Measurements from ENCODE around the gene TBC1D24.
"Not testable (repeated sequence)": the region's sequence is repeated elsewhere in the genome, so short reads cannot be mapped to it uniquely, and the experiment has no call there.

TBC1D24 gene

GRCh38 chr16:2474877-2475412, at the start of gene TBC1D24:
TSS of gene TBC1D24 (plus strand) at chr16:2475127. CDS start at chr16:2496149, 21,022 bp downstream.
- DNase-seq (ENCODE audit: low spot score): peak; percentile 88

DNA sequence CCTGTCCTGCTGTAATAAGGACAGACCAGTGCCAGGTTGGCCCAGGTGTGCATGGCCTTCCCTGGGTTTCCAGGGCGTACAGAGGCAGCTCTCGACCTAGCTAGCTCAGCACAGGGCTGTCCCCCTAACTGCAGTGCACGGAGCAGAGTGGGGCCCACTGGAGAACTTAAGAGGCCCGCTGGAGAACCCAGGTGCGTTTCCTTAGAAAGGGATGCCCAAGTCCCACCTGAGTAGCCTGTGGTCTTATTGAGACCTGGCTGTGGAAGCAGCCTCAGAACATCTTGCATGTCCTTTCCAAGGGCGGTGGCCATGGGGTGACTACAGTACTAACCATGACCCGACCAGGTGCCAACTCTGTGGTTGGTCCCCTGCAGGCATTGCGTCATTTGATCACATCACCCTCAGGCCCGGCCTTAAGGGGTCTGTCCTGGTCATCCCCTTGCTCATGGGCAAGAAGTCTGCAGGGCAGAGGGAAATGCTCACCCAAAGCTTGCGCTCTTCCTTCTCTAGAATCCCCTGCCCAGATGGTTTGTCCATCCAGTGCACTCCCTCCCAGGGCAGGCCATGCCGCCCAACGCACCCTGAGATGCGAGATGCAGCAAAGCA, 49.0 kb upstream of the TBC1D24 start:
- no peak for DNase-seq (ENCODE audit: low spot score)

DNA sequence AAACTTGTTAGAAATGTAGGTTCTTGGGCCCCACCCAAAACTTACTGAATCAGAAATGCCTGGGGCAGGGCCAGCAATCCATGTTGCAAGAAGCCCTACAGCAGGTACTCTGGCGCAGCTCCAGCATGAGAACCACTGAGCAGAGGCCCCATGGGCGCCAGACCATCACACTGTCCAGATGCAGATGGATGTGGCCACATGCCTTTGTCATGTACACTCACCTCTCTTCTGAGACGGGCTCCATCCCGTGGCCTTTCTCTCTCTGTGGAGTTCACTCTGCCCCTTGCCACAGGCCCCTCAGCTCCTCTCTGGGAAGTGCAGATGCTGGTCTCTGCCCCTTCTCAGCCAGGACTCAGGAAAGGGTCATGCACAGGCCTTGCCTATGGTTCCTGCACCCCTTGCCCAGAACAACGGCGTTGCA, 48.0 kb upstream of the TBC1D24 start:
- peak; percentile 68 for DNase-seq (ENCODE audit: low spot score)

DNA sequence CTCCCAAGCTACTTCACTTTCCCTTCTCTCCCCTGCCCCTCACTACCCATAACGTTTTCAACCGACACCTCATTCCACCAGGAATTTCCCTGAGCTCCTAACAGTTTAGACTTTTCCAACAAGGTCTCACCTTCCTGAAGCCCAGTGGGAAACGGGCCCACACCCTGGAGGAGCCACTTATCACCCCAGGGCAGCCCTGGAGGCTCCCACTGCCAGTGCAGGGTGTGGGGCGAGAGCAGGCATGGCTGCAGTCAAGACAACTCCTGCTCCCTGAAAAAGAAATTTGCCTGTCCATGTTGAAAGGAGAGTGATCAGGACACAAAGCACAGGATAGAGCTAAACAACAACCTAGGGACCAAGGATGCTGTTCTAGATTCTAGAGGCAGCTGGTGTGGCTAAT, 47.4 kb upstream of the TBC1D24 start:
- DNase-seq (ENCODE audit: low spot score): no peak

DNA sequence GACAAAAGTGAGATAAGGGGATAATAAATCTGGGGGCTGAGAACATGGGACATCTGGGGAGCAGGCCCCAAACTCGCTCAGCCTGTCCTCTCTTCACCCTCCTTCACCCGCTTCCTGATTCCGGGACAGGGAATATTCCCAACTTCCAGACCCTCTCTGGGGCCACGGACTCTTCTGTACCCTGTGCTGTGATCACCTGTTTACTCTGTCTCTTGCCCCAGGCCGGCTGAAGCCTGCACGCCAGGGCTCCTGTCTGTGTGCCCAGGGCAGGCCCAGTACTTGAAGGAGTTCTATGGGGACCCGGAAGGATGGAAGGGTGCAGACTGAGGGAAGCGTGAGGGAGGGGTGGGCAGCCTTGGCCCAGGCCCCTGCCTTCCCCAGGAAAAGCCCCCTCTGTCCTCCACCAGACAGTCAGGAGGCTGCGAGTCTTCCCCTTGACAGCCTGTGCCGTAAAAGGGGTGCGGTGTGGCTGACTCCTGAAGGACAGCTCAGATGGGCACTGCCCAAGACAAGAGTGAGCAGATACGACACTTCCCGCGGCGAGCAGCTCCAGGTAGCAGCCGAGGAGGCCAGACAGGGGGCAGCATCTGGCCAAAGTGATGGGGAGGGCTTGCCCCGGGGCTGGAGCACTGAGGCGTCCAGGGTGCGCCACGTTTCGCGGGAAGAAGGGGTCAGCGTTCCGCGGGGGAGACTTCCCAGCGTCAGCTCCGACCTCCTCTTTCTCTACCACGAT, 46.7 kb upstream of the TBC1D24 start:
- DNase-seq (ENCODE audit: low spot score): peak; percentile 56

- DNase-seq (ENCODE audit: low spot score): no peak
These were observed 46.2 kb upstream of the TBC1D24 start for GRCh38 chr16:2428784-2429033.

- peak; percentile 96 for DNase-seq (ENCODE audit: low spot score)
These were observed 45.7 kb upstream of the TBC1D24 start, which contains the start of gene CCNF for GRCh38 chr16:2429034-2429770. TSS of gene CCNF (plus strand) at chr16:2429447. CDS start at chr16:2429482, 35 bp downstream.

- DNase-seq (ENCODE audit: low spot score): peak; percentile 26
These were observed 44.9 kb upstream of the TBC1D24 start for GRCh38 chr16:2429771-2430663.

GRCh38 chr16:2432286-2432685, 42.6 kb upstream of the TBC1D24 start:
- no peak for DNase-seq (ENCODE audit: low spot score)

GRCh38 chr16:2432801-2433505, 42.0 kb upstream of the TBC1D24 start:
- peak; percentile 37 for DNase-seq (ENCODE audit: low spot score)

GRCh38 chr16:2435236-2435635, 39.7 kb upstream of the TBC1D24 start:
- DNase-seq (ENCODE audit: low spot score): not testable (repeated sequence)

DNA sequence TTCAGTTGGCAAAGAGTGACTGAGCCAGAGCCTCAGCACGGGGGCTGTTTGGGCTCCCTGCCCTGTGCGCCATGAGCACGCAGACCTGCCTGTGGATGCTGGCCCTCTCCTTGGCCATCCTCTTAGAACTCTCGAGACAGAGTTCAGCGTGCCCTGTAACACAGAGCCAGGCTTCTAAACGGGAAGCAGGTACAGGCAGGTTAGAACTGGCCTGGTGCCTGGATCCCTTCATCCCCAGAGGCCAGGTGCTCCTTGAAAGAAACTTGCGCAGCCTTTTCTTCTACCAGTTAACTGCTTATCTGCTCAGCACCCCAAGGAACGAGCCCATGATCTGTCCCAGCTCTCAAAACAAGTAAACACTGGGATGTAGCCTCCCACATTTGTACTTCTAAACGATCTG, 38.8 kb upstream of the TBC1D24 start:
- no peak for DNase-seq (ENCODE audit: low spot score)

DNA sequence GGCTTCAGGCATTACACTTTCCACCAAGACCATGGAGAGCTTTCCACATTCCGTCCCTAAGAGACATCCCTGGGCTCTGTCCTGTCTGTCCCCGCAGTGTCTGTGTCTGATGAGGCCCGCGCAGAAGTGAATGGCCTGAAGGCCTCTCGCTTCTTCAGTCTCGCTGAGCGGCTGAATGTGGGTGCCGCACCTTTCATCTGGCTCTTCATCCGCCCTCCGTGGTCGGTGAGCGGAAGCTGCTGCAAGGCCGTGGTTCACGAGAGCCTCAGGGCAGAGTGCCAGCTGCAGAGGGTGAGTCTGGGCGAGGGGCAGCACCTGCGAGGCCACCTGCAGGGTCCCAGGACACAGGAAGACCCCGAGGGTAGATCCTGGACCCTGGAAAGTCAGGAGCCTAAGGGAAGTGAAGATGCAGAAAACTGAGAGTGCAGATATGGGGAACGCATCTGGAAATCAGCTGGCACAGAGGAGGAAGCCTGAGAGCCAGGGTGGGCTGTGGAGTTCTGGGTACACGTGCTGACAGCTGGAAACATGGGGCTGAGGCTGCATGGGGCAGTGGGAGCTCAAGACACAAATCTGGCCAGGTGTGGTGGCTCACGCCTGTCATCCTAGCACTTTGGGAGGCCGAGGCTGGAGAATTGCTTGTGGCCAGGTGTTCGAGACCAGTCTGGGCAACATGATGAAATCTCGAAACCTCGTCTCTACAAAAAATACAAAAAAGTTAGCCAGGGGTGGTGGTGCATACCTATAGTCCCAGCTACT, 37.7 kb upstream of the TBC1D24 start:
- no peak for DNase-seq (ENCODE audit: low spot score)

GRCh38 chr16:2438121-2438520, 36.8 kb upstream of the TBC1D24 start:
- DNase-seq (ENCODE audit: low spot score): no peak

DNA sequence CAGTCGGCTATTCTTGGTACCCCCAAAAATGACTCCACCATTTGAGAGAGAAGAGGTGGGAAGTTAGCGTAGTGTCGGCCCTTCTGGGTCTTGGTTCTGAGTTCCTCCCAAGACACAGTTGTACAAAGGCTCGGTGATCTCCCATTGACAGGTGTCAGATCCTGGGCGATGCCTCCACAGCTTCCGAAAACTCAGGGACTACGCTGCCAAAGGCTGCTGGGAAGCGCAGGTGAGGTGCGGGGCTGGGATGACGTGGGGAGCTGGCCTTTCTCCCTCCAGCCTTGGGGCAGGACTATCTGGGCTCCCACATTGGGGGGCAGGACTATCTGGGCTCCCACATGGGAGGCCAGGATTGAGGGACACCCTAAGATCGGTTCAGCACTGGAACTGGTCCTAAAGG, 35.3 kb upstream of the TBC1D24 start:
- no peak for DNase-seq (ENCODE audit: low spot score)

- not testable (repeated sequence) for DNase-seq (ENCODE audit: low spot score)
These were observed 33.7 kb upstream of the TBC1D24 start for GRCh38 chr16:2441143-2441804.

DNA sequence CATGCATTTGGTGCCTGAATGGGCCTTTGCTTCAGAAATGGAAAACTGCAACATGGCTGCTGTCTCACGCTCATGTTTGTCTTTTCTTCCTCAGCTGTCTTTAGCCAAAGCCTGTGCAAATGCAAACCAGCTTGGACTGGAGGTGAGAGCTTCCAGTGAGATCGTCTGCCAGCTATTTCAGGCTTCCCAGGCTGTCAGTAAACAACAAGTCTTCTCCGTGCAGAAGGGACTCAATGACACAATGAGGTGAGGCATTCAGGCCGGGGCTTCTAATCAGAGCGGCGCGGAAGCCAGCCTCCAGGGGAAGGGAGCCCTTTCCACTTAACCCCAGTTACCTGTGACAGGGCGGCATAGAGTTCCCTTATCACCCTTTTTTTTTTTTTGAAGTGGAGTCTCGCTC, 31.4 kb upstream of the TBC1D24 start:
- no peak for DNase-seq (ENCODE audit: low spot score)

DNA sequence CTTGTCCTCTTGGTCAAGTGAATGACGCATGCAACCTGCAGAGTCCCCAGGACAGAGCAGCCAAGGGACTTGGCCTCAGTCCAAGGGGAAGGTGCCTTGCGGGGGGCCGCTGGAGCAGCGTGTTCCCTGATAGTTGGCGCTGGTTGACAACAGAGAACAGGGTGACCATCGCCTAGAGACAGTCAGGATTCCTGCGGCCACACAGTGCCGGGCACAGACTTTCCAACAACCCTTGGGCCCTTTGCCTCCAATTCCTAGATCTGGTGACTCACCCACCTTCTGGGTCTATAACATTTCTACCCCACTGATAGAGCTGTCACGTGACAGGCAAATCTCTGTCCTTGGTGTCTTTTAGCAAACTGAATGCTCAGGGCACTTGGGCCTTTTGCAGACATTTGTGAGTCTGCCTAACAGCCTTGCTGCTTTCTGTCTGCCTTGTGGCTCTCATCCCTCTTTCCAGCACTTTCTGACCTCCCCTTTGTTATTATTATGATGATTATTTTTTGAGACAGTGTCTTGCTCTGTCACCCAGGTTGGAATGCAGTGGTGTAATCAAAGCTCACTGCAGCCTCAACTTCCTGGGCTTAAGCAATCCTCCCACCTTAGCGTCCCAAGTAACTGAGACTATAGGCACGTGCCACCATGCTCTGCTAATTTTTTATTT, 26.9 kb upstream of the TBC1D24 start:
- peak; percentile 23 for DNase-seq (ENCODE audit: low spot score)

GRCh38 chr16:2449118-2449517, 25.8 kb upstream of the TBC1D24 start:
- DNase-seq (ENCODE audit: low spot score): no peak
